H1 (cell line): ENCODE results near the gene NR2C2. TPM values are rescaled to one million over a fixed set of nuclear protein-coding genes. Genes with fewer than 3 reads are reported as not detected.

Experiments
- CTCF ChIA-PET: fragments of 300-600 bp; sonication (Branson Sonifier 250); formaldehyde crosslinking; loops from one replicate; lab custom pipeline; 2021; ENCODE audit not compliant: partially characterized antibody; lab: Charles Lee
- POLR2A ChIA-PET: fragments of 300-600 bp; sonication (Branson Sonifier 250); formaldehyde crosslinking; loops from one replicate; lab custom pipeline; 2021; ENCODE audit warnings: inconsistent platforms; ENCODE audit not compliant: partially characterized antibody; lab: Charles Lee
- DNase-seq, 2 experiments: peaks; one replicate each; pipeline versions ENCODE4 v3.0.0 to v3.0.0-alpha.2; 2010 to 2022; ENCODE audit warnings: low spot score in 2 of 2, low read depth in 1 of 2, mixed read lengths in 1 of 2
- FAIRE-seq: peaks from 2 replicates; lab custom pipeline; 2011; peaks lifted over from hg19 to GRCh38; lab: Jason Lieb, UNC
- H2AFZ ChIP-seq: 2 replicates; pipeline ENCODE4 v1.8.1; 2012; ENCODE audit warnings: low read length, inconsistent platforms
- H2AK5ac ChIP-seq: 2 replicates; pipeline ENCODE4 v1.6.1; 2013; ENCODE audit warnings: low read depth, low read length
- H2BK120ac ChIP-seq: replicated peaks from 2 replicates; pipeline ENCODE3; 2013; ENCODE audit warnings: low read depth, low read length, inconsistent platforms
- H2BK12ac ChIP-seq: 2 replicates; pipeline ENCODE4 v1.6.1; 2013; ENCODE audit warnings: low read depth, low read length
- H2BK15ac ChIP-seq: 2 replicates; pipeline ENCODE4 v1.6.1; 2013; ENCODE audit warnings: low read length
- H2BK20ac ChIP-seq: 2 replicates; pipeline ENCODE4 v1.6.1; 2013; ENCODE audit warnings: low read length
- H2BK5ac ChIP-seq: 2 replicates; pipeline ENCODE4 v1.6.1; 2013; ENCODE audit warnings: low read depth, low read length
- H3K14ac ChIP-seq: 2 replicates; pipeline ENCODE4 v1.6.1; 2013; ENCODE audit warnings: inconsistent platforms; ENCODE audit not compliant: insufficient read length
- H3K18ac ChIP-seq: 2 replicates; pipeline ENCODE4 v1.6.1; 2013; ENCODE audit warnings: low read length; ENCODE audit errors: extremely low read depth
- H3K23ac ChIP-seq: 2 replicates; pipeline ENCODE4 v1.6.1; 2013; ENCODE audit warnings: inconsistent platforms; ENCODE audit not compliant: insufficient read length
- H3K23me2 ChIP-seq: 2 replicates; pipeline ENCODE4 v1.6.1; 2013; ENCODE audit warnings: low read depth, low read length
- H3K27ac ChIP-seq: 2 replicates; pipeline ENCODE4 v1.6.1; 2011; ENCODE audit warnings: low read depth, low read length, inconsistent platforms
- H3K27me3 ChIP-seq, 4 experiments: replicated peaks in 1 of 4; 1 replicate in 1 of 4; 2 replicates in 3 of 4; pipeline versions ENCODE4 v1.6.1 to v1.8.1; 2011 to 2013; ENCODE audit warnings: low read length in 3 of 4, mild to moderate bottlenecking in 3 of 4, inconsistent platforms in 2 of 4, mixed read lengths in 2 of 4, moderate library complexity in 1 of 4; ENCODE audit not compliant: control insufficient read depth in 3 of 4, insufficient read depth in 3 of 4; ENCODE audit errors: extremely low read depth in 1 of 4
- H3K36me3 ChIP-seq, 4 experiments: 2 replicates each; pipeline versions ENCODE4 v1.6.1 to v1.8.1; 2011 to 2013; ENCODE audit warnings: mild to moderate bottlenecking in 4 of 4, low read length in 3 of 4, moderate library complexity in 2 of 4, control low read depth in 1 of 4, inconsistent platforms in 1 of 4; ENCODE audit not compliant: insufficient read depth in 4 of 4, control insufficient read depth in 2 of 4
- H3K4ac ChIP-seq: replicated peaks from 2 replicates; pipeline ENCODE3; 2013; ENCODE audit warnings: low read length, low read depth, mixed read lengths, inconsistent platforms; ENCODE audit not compliant: insufficient read length
- H3K4me1 ChIP-seq, 4 experiments: replicated peaks in 1 of 4; 1 replicate in 1 of 4; 2 replicates in 3 of 4; pipeline versions ENCODE4 v1.6.1 to v1.8.1; 2011 to 2013; ENCODE audit warnings: low read length in 3 of 4, inconsistent platforms in 2 of 4, mixed read lengths in 1 of 4; ENCODE audit not compliant: insufficient read depth in 4 of 4, control insufficient read depth in 3 of 4
- H3K4me2 ChIP-seq, 2 experiments: 2 replicates each; pipeline versions ENCODE4 v1.6.1 to v1.8.1; 2011 to 2013; ENCODE audit warnings: low read depth in 2 of 2, low read length in 2 of 2, control low read depth in 1 of 2, inconsistent platforms in 1 of 2, mild to moderate bottlenecking in 1 of 2; ENCODE audit not compliant: insufficient read depth in 1 of 2
- H3K4me3 ChIP-seq, 4 experiments: fragments of 200-600, 300-600 bp in 1 of 4; sonication (generic), shearing (Covaris generic), sonication (Bioruptor Twin) in 1 of 4; 2 replicates each; pipeline versions ENCODE4 v1.5.1 to v1.8.1; 2011 to 2016; ENCODE audit warnings: low read length in 4 of 4, low read depth in 3 of 4, control low read depth in 2 of 4, inconsistent platforms in 2 of 4, mild to moderate bottlenecking in 2 of 4, mixed read lengths in 1 of 4, moderate library complexity in 1 of 4; ENCODE audit not compliant: insufficient read depth in 2 of 4; ENCODE audit errors: extremely low read depth in 1 of 4
- H3K56ac ChIP-seq: replicated peaks from 2 replicates; pipeline ENCODE3; 2013; ENCODE audit warnings: low read depth, mild to moderate bottlenecking, mixed read lengths, low read length, inconsistent platforms; ENCODE audit not compliant: insufficient read length
- H3K79me1 ChIP-seq: 2 replicates; pipeline ENCODE4 v1.6.1; 2013; ENCODE audit warnings: low read depth, low read length, control low read depth
- H3K79me2 ChIP-seq, 2 experiments: 2 replicates each; pipeline versions ENCODE4 v1.6.1 to v1.8.1; 2012 to 2013; ENCODE audit warnings: low read length in 2 of 2, mild to moderate bottlenecking in 2 of 2, inconsistent platforms in 1 of 2; ENCODE audit not compliant: insufficient read depth in 2 of 2, control insufficient read depth in 1 of 2
- H3K9ac ChIP-seq, 4 experiments: replicated peaks in 1 of 4; 1 replicate in 1 of 4; 2 replicates in 3 of 4; pipeline versions ENCODE4 v1.6.1 to v1.8.1; 2011 to 2013; ENCODE audit warnings: low read depth in 3 of 4, low read length in 3 of 4, control low read depth in 2 of 4, mild to moderate bottlenecking in 2 of 4, moderate library complexity in 2 of 4, inconsistent platforms in 1 of 4; ENCODE audit errors: extremely low read depth in 1 of 4
- H3K9me3 ChIP-seq, 2 experiments: 2 replicates each; pipeline versions ENCODE4 v1.6.1 to v1.8.1; 2012 to 2013; ENCODE audit warnings: mild to moderate bottlenecking in 2 of 2, moderate library complexity in 2 of 2, control low read depth in 1 of 2, inconsistent platforms in 1 of 2, low read depth in 1 of 2, low read length in 1 of 2, mixed read lengths in 1 of 2; ENCODE audit not compliant: insufficient read depth in 2 of 2
- H4K20me1 ChIP-seq, 2 experiments: replicated peaks in 1 of 2; 2 replicates each; pipeline versions ENCODE3 to v1.8.1; 2011 to 2013; ENCODE audit warnings: inconsistent platforms in 2 of 2, low read length in 2 of 2, mild to moderate bottlenecking in 1 of 2; ENCODE audit not compliant: insufficient read depth in 2 of 2, control insufficient read depth in 1 of 2
- H4K5ac ChIP-seq: 2 replicates; pipeline ENCODE4 v1.6.1; 2013; ENCODE audit warnings: low read length, low read depth, mixed read lengths, inconsistent platforms; ENCODE audit not compliant: insufficient read length
- H4K8ac ChIP-seq: 2 replicates; pipeline ENCODE4 v1.8.0; 2013; ENCODE audit warnings: mild to moderate bottlenecking, moderate library complexity, low read length, inconsistent platforms; ENCODE audit not compliant: insufficient read depth; ENCODE audit errors: extremely low read depth
- H4K91ac ChIP-seq: replicated peaks from 2 replicates; pipeline ENCODE3; 2013; ENCODE audit warnings: low read length, mixed read lengths, inconsistent platforms; ENCODE audit not compliant: insufficient read length
- CTBP2 ChIP-seq: IDR thresholded peaks from 2 replicates; pipeline ENCODE4 v1.7.0; 2011; ENCODE audit warnings: borderline replicate concordance, mild to moderate bottlenecking, moderate library complexity, mixed read lengths, low read length; ENCODE audit not compliant: insufficient read depth, insufficient read length
- CTCF ChIP-seq, 3 experiments: IDR thresholded peaks; 1 replicate in 2 of 3; 2 replicates in 1 of 3; pipeline versions ENCODE4 v1.5.1 to v1.6.1; 2011; ENCODE audit warnings: low read length in 3 of 3, mild to moderate bottlenecking in 3 of 3, inconsistent platforms in 2 of 3, low read depth in 1 of 3, moderate library complexity in 1 of 3; ENCODE audit not compliant: insufficient read depth in 1 of 3; ENCODE audit errors: control extremely low read depth in 1 of 3
- KDM1A ChIP-seq: fragments of 200-600, 300-600 bp; sonication (generic); IDR thresholded peaks from 2 replicates; pipeline ENCODE4 v1.7.1; 2016; ENCODE audit warnings: mild to moderate bottlenecking, low read length, borderline replicate concordance
- KDM5A ChIP-seq: fragments of 200-600 bp; IDR thresholded peaks from 2 replicates; pipeline ENCODE4 v1.7.1; 2012; ENCODE audit warnings: mild to moderate bottlenecking, low read length, inconsistent platforms, mixed read lengths
- MAX ChIP-seq: IDR thresholded peaks from 2 replicates; pipeline ENCODE4 v1.6.1; 2012; ENCODE audit warnings: inconsistent platforms
- SAP30 ChIP-seq: fragments of 300-600 bp; sonication (generic); IDR thresholded peaks from 2 replicates; pipeline ENCODE4 v1.7.1; 2012; ENCODE audit warnings: low read length, moderate library complexity, mild to moderate bottlenecking, inconsistent platforms; ENCODE audit not compliant: insufficient read depth, insufficient replicate concordance
- TCF12 ChIP-seq: IDR thresholded peaks from 2 replicates; pipeline ENCODE4 v1.6.1; 2011; ENCODE audit warnings: low read depth, mild to moderate bottlenecking, low read length
- TEAD4 ChIP-seq: IDR thresholded peaks from 2 replicates; pipeline ENCODE4 v1.6.1; 2012; ENCODE audit warnings: low read depth, low read length, inconsistent platforms, mixed read lengths
- WGBS, 2 experiments: shearing (Covaris generic) in 1 of 2; methylation state at CpG; one replicate each; pipeline versions ENCODE4 v1.1.6 to v1.1.7; 2013 to 2015; ENCODE audit warnings: low lambda C conversion rate in 2 of 2, mixed read lengths in 2 of 2, inconsistent platforms in 1 of 2, low coverage in 1 of 2, missing lambda C conversion rate in 1 of 2; ENCODE audit not compliant: insufficient replicate concordance in 2 of 2, insufficient coverage in 1 of 2, insufficient read length in 1 of 2; ENCODE audit errors: extremely low coverage in 1 of 2, missing lambda C conversion rate in 1 of 2; 5-methylcytosine and 5-hydroxymethylcytosine counted together
- polyA plus RNA-seq, 7 experiments: library from polyadenylated mRNA; depleted of rRNA in 3 of 7; stranded (reverse) in 5 of 7; unstranded in 2 of 7; fragments of >200 nt in 5 of 7; fragments of 200-250 nt in 2 of 7; gene quantifications; 1 replicate in 5 of 7; 2 replicates in 1 of 7; 4 replicates in 1 of 7; pipeline versions ENCODE4 v1.2.1 to v1.2.3, GENCODE V29; 2011 to 2013; ENCODE audit warnings: missing spikeins in 2 of 7, mixed read lengths in 2 of 7
- total RNA-seq: library from RNA; stranded (reverse); fragmentation: NEBNext Ultra II Directional; extraction: Animal tissue kit (Norgen Biotek cat#: 25700); gene quantifications from 2 replicates; pipeline ENCODE4 v1.2.1, GENCODE V29; 2021

Gene NR2C2
- total and polyA plus RNA-seq, 2 of the 8 experiments (the other 6 are each of a cell fraction or from before 2014, with no cell fraction given): 16.6 to 44.4 TPM

- 0 out of 2 replicates have a peak overlapping the region, but pooled peaks have one; percentile 57 for H2AK5ac ChIP-seq
- peak overlapping the region; percentile 64 for H3K4ac ChIP-seq
- H3K9ac ChIP-seq: no peak overlapping the region
- 71% methylated on average over 9 of the region's 9 CpGs; no CpG with 5 or more reads in 1 of the 2 experiments for WGBS, 2 experiments
- H3K23me2 ChIP-seq: no peaks in the 10 kb centered on the region
- H3K9me3 ChIP-seq: no peaks in the 10 kb centered on the region
- H3K18ac ChIP-seq: peak overlapping the region; percentile 75; the same call in 1 of the 2 replicates
- no peak overlapping the region for H3K4me3 ChIP-seq
- no peak overlapping the region for H2AFZ ChIP-seq
- peak overlapping the region; percentile 49 to 54 for H3K4me2 ChIP-seq
- no peak overlapping the region for H3K27ac ChIP-seq
- ChIA-PET POLR2A (interaction anchor here (0.9 kb wide), 1 partner anchor 47 kb away, joined by 3 read pairs; no protein-coding TSS in a partner anchor), CTCF (interaction anchor here (0.9 to 23.5 kb wide), 19 partner anchors 9 to 119 kb away, joined by 3 to 337 read pairs (median 6); no protein-coding TSS in a partner anchor)
- H4K20me1 ChIP-seq: no peaks in the 10 kb centered on the region
- peak overlapping the region; percentile 38 for H4K91ac ChIP-seq
- no peaks in the 10 kb centered on the region for H3K79me2 ChIP-seq
- no peak overlapping the region for H4K5ac ChIP-seq
- H2BK12ac ChIP-seq: peak overlapping the region; percentile 19; the same call in 1 of the 2 replicates
- no peak overlapping the region for H3K23ac ChIP-seq
- H3K79me1 ChIP-seq: no peaks in the 10 kb centered on the region
- no peak overlapping the region for H3K56ac ChIP-seq
- H3K36me3 ChIP-seq: no peaks in the 10 kb centered on the region
- H3K4me1 ChIP-seq: peaks cover 3 to 26% (median 19%) of the 10 kb centered on the region in 4 experiments
- no peak overlapping the region for H2BK120ac ChIP-seq
- no peak overlapping the region for H4K8ac ChIP-seq
- peak overlapping the region; percentile 94 for H2BK20ac ChIP-seq
- peak overlapping the region; percentile 81; the same call in 1 of the 2 replicates for H2BK5ac ChIP-seq
- FAIRE-seq (peak; percentile 13), DNase-seq (peak in 1 of 2 experiments; percentile 17)
- H2BK15ac ChIP-seq: no peak overlapping the region
- H3K27me3 ChIP-seq: no peaks in the 10 kb centered on the region
- H3K14ac ChIP-seq: no peak overlapping the region
- TF ChIP-seq TEAD4: peak; percentile 28; the same call in 1 of the 2 replicates
- TF ChIP-seq CTCF (IDR thresholded peaks at IDR 0.05; ENCODE audit: control extremely low read depth in 1 of 3, insufficient read depth in 1 of 3, low read depth in 1 of 3, low read length in 3 of 3): peak; percentile 19 to 51 (median 47); a peak in 3 of 4 replicates
- TF ChIP-seq SAP30: no peak
- no peak for TF ChIP-seq KDM5A
- peak; percentile 76; the same call in 1 of the 2 replicates for TF ChIP-seq TCF12
- TF ChIP-seq KDM1A: peak; percentile 90; the same call in 1 of the 2 replicates
- peak; percentile 57 for TF ChIP-seq MAX
- TF ChIP-seq CTBP2: peak; percentile 92
These were observed 47.3 kb upstream of the NR2C2 start for GRCh38 chr3:14899993-14900618.
